Ascending aorta (tissue), 2 donors: ENCODE data around the gene NPPB. TPM values are rescaled to one million over a fixed set of nuclear protein-coding genes. Genes with fewer than 3 reads are reported as not detected.
"Not testable (repeated sequence)": the region's sequence is repeated elsewhere in the genome, so short reads cannot be mapped to it uniquely, and the experiment has no call there.

ENCODE experiments used
- DNase-seq, 2 donors: peaks; one replicate each; pipeline ENCODE4 v3.0.0-alpha.2; 2019; ENCODE audit warnings: low spot score in 2 of 2
- H3K27ac ChIP-seq, 2 donors: fragments of 200-600 bp; sonication (generic); one replicate each; pipeline ENCODE4 v1.5.1; 2016 to 2017; ENCODE audit warnings: mild to moderate bottlenecking in 1 of 2
- H3K27me3 ChIP-seq: fragments of 200-600 bp; sonication (generic); one replicate; pipeline ENCODE4 v1.5.1; 2017
- H3K36me3 ChIP-seq, 2 donors: fragments of 200-600 bp; sonication (generic); one replicate each; pipeline ENCODE4 v1.5.1; 2016
- H3K4me1 ChIP-seq, 2 donors: fragments of 200-600 bp; sonication (generic); one replicate each; pipeline ENCODE4 v1.5.1; 2016 to 2017; ENCODE audit warnings: mild to moderate bottlenecking in 1 of 2
- H3K4me3 ChIP-seq, 2 donors: fragments of 200-600 bp; sonication (generic); one replicate each; pipeline ENCODE4 v1.5.1; 2016 to 2017; ENCODE audit warnings: mild to moderate bottlenecking in 1 of 2
- H3K9me3 ChIP-seq, 2 donors: fragments of 200-600 bp; sonication (generic); one replicate each; pipeline ENCODE4 v1.5.1; 2016
- CTCF ChIP-seq, 3 experiments: fragments of 200-600 bp in 2 of 3; fragments of 450-650 bp in 1 of 3; sonication (generic) in 2 of 3; IDR thresholded peaks; one replicate each; pipeline ENCODE4 v1.5.1; 2016 to 2019; ENCODE audit warnings: antibody characterized with exemption in 3 of 3, mild to moderate bottlenecking in 1 of 3, moderate library complexity in 1 of 3
- intact Hi-C: fragments of 100-400 bp; cut with DNase I; formaldehyde crosslinking; loops from one replicate; pipeline ENCODE4 v1.15.1; 2023
- total RNA-seq: library from RNA; depleted of rRNA; stranded (reverse); fragments of >200 nt; gene quantifications from one replicate; pipeline ENCODE4 v1.1.0, GENCODE V29; 2016

NPPB gene
- not detected for total RNA-seq

GRCh38 chr1:11858613-11858967 is at the start of gene NPPB:
Gene NPPB (minus strand): TSS chr1:11858945. CDS start chr1:11858833, 112 bp downstream.
- Histone ChIP-seq H3K27me3 (peaks cover 11% of the 10 kb centered on the region), H3K4me3 (no peak within 1 kb of the TSS), H3K4me1 (no peaks in the 10 kb centered on the region), H3K27ac (no peak within 1 kb of the TSS), H3K36me3 (no peaks in the 10 kb centered on the region), H3K9me3 (no peaks in the 10 kb centered on the region)
- intact Hi-C loops: no loop called here
- TF ChIP-seq CTCF (IDR thresholded peaks at IDR 0.05): no peak
- no peak for DNase-seq

DNA sequence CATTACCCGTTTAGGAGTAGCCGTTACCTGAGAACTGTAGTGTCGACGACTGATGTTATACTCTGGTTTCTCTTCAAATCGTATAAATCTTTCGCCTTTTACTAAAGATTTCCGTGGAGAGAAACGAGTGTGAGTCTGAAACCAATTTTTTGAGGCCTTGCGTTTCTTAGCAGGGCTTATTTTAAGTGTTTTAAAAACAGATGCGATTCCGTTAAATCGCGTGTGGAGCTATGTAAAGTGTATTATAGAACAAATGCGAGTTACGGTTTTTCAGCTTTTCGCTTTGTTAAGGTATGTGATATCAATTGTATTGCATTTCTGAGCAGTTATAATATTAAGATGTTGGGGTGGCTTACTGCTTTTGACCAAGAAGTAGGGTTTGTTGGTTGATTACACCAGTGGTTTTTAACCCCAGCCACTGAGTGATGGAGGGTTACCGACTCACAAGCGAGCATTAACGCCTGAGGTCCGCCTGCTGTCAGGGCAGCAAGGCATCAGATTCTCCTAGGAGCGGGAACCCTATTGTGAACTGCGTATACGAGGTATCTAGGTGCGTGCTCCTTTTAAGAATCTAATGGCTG is 49.4 kb upstream of the NPPB start:
- intact Hi-C loops: loop anchor here (1.0 to 10.0 kb wide), 6 partner anchors 18 to 253 kb away; partner anchors contain the start of genes AGTRAP, FBXO2, FBXO44 and KIAA2013
- peak in 1 of 2 donors; percentile 71 for DNase-seq
- Histone ChIP-seq H3K27ac (peak overlapping the region; percentile 85 to 92), H3K9me3 (no peaks in the 10 kb centered on the region), H3K4me3 (peak overlapping the region; percentile 54 to 69), H3K4me1 (no peaks in the 10 kb centered on the region), H3K27me3 (no peaks in the 10 kb centered on the region), H3K36me3 (no peaks in the 10 kb centered on the region)
- TF ChIP-seq CTCF (IDR thresholded peaks at IDR 0.05): no peak

- Histone ChIP-seq H3K27ac (peak overlapping the region; percentile 85 to 92), H3K4me3 (peak overlapping the region in 1 of 2 donors; percentile 69), H3K9me3 (no peaks in the 10 kb centered on the region), H3K4me1 (no peaks in the 10 kb centered on the region), H3K27me3 (no peaks in the 10 kb centered on the region), H3K36me3 (no peaks in the 10 kb centered on the region)
- intact Hi-C loops: loop anchor here (1.0 to 10.0 kb wide), 8 partner anchors 19 to 253 kb away; partner anchors contain the start of genes AGTRAP, FBXO2, FBXO44 and KIAA2013
- DNase-seq: peak; percentile 87 to 97
- TF ChIP-seq CTCF (IDR thresholded peaks at IDR 0.05): peak; percentile 88 to 95 (median 94)
Observed at GRCh38 chr1:11907275-11908094, 48.7 kb upstream of the NPPB start.

- Histone ChIP-seq H3K36me3 (no peaks in the 10 kb centered on the region), H3K27ac (no peak overlapping the region), H3K9me3 (no peaks in the 10 kb centered on the region), H3K4me1 (no peaks in the 10 kb centered on the region), H3K4me3 (no peak overlapping the region), H3K27me3 (no peaks in the 10 kb centered on the region)
- DNase-seq: no peak
- TF ChIP-seq CTCF (IDR thresholded peaks at IDR 0.05): no peak
- intact Hi-C loops: loop anchor here (1.0 to 10.0 kb wide), 5 partner anchors 68 to 252 kb away; partner anchors contain the start of genes AGTRAP, FBXO2, FBXO44 and MTHFR
Observed at GRCh38 chr1:11906870-11907269, 48.1 kb upstream of the NPPB start.

DNA sequence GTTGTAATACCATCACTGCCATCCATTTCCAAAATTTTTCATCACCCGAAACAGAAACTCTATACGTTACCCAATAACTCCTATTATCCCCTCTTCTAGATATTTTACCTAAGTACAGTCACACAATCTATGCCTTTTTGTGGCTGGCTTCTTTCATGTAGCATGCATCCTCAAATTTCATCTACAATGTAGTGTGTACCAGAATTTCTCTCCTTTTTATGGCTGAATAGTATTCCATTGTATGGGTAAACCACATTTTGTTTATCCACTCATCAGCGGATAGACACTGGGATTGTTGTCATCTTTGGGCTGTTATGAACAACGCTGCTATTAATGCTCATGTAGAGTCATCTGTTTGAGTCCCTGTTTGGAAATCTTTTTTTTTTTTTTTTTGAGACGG is 46.2 kb upstream of the NPPB start:
- no peaks in the 10 kb centered on the region for H3K4me1 ChIP-seq
- intact Hi-C loops: loop anchor here (5.0 to 10.0 kb wide), 3 partner anchors 118 to 250 kb away; partner anchors contain the start of genes AGTRAP, FBXO2 and FBXO44
- H3K27ac ChIP-seq: no peak overlapping the region
- no peaks in the 10 kb centered on the region for H3K36me3 ChIP-seq
- no peak for DNase-seq
- no peak overlapping the region for H3K4me3 ChIP-seq
- TF ChIP-seq CTCF (IDR thresholded peaks at IDR 0.05): no peak
- no peaks in the 10 kb centered on the region for H3K9me3 ChIP-seq
- H3K27me3 ChIP-seq: no peaks in the 10 kb centered on the region

- H3K9me3 ChIP-seq, H3K4me3 ChIP-seq, H3K27me3 ChIP-seq, DNase-seq, H3K36me3 ChIP-seq, H3K4me1 ChIP-seq, H3K27ac ChIP-seq: not testable (repeated sequence)
- intact Hi-C loops: loop anchor here (10.0 kb wide), 1 partner anchor 249 kb away; the partner anchor contains the start of genes FBXO2 and FBXO44
Observed at GRCh38 chr1:11904156-11904555, 45.4 kb upstream of the NPPB start.
